Stimulated activated CD8-positive, alpha-beta memory T cell treated with anti-CD3 and anti-CD28 coated beads, Interleukin-12 subunit alpha, Interleukin-12 subunit beta, amount 100 ng/mL, for 24 hours (primary cell): ENCODE data around the gene VSTM1.

Experiments used
- DNase-seq: peaks from one replicate; pipeline ENCODE4 v3.0.0-alpha.2; 2020; ENCODE audit errors: extremely low read depth

The VSTM1 gene

GRCh38 chr19:54011507-54012211 lies 52.0 kb downstream of the VSTM1 start:
- no peak for DNase-seq

DNA sequence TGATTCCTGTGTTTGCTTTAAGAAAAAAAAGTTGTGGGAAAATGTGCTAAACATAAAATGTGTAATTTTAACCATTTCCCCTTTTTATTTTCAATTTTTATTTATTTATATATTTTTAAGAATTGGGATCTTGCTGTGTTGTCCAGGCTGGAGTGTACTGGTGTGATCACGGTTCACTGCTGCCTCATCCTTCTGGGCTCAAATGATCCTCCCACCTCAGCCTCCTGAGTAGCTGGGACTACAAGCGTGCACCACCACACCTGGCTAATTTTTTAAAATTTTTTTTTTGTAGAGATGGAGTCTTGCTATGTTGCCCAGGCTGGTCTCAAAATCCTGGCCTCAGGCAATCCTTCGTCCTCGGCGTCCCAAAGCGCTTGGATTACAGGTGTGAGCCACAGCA lies 53.2 kb downstream of the VSTM1 start:
- no peak for DNase-seq

DNA sequence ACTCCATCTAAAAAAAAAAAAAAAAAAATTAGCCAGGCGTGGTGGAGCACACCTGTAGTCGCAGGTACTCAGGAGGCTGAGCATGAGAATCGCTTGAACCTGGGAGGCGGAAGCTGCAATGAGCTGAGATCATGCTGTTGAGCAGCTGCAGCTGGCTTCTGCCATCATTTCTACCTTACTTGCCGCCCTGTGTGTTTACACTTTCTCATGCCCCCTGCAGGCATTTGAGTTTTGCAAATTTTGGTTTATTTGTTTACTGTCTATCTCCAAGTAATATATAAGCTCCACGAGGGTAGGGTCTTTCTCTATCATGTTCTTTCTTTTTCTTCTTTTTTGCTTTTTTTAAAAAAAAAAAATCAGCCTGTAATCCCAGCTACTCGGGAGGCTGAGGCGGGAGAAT lies 54.3 kb downstream of the VSTM1 start:
- no peak for DNase-seq

- no peak for DNase-seq
Observed at GRCh38 chr19:54002495-54003315, 61.0 kb downstream of the VSTM1 start.

DNA sequence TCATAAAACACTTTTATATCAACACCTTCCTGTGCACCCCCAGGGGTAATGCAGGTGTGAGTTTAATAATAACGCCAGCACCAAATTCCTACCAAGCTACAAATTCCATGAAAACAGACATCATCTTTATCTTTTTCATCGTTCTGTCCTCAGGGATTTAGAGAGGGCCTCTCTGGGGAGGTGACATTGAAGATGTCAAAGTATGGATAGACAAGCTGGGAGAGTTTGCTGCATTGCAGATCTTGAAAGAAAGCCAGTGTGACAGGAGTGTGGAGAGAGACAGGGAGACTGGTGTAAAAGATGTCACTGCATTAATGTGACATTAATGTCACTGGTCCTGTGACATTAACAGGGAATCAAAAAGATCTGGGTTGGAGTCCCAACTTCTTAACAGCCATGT lies 62.2 kb downstream of the VSTM1 start:
- no peak for DNase-seq

- no peak for DNase-seq
Observed at GRCh38 chr19:53999694-54000093, 64.0 kb downstream of the VSTM1 start.

DNA sequence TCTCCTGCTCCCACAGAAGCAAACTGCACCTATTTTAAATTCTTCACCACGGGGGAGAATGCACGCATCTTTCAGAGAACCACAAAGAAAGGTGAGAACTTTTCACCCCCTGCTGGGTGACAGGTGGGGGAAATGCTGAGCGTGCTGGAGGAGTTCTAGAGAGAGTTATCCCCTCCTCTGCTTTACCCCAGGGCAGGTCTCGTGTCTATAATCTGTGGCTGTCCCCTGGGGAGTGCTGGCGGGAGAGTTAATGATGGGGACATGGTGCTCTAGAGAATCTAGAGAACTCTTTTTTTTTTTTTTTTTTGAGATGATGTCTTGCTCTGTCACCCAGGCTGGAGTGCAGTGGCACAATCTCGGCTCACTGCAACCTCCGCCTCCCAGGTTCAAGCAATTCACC lies 65.5 kb downstream of the VSTM1 start:
- DNase-seq: no peak

GRCh38 chr19:53994811-53995210 lies 68.9 kb downstream of the VSTM1 start:
- no peak for DNase-seq

- no peak for DNase-seq
Observed at GRCh38 chr19:53993448-53993847, 70.2 kb downstream of the VSTM1 start.

GRCh38 chr19:53992815-53993214 lies 70.9 kb downstream of the VSTM1 start:
- no peak for DNase-seq

DNA sequence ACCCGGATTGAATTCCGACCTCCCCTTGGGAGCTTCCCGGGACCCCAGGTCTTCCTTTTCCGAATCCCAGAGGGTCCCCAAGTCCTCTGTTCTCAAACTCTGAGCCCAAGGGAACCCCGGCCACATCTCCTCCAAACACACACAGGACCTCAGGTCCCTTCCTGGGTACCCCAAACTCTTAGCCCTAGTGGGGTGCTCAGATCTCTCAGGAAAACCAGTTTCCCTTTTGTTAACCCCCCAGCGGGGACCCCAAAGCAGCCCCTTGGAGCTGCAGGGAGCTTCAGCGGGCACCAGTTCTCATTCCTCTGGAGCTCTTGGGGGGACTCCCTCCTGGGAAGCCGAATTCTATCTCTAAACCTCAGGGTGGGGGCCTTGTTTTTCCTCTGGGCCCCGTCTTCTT lies 71.5 kb downstream of the VSTM1 start:
- DNase-seq: no peak

GRCh38 chr19:53991224-53992113 lies 72.2 kb downstream of the VSTM1 start, which contains the start of gene CACNG6:
TSS of gene CACNG6 (plus strand) at chr19:53991637. CDS start at chr19:53992878, 1,241 bp downstream.
- no peak for DNase-seq
